Measurements from ENCODE around the gene HARS1. TPM values are rescaled to one million over a fixed set of nuclear protein-coding genes. Genes with fewer than 3 reads are reported as not detected.
"Not testable (repeated sequence)": the region's sequence is repeated elsewhere in the genome, so short reads cannot be mapped to it uniquely, and the experiment has no call there.

Gene HARS1
- total RNA-seq, 2 experiments from 2014 or later = 81.6 to 87.6 TPM

GRCh38 chr5:140674211-140674610 is 17.0 kb downstream of the HARS1 start:
- Mint-ChIP-seq H3K27me3 (ENCODE audit: low read depth) (no peaks in the 10 kb centered on the region), H3K9me3 (ENCODE audit: insufficient read depth) (no peaks in the 10 kb centered on the region), H3K4me3 (no peak overlapping the region), H3K27ac (peak overlapping the region; percentile 18), H3K4me1 (ENCODE audit: low read depth) (peaks cover 4% of the 10 kb centered on the region), H3K36me3 (ENCODE audit: low read depth) (peaks cover 64% of the 10 kb centered on the region)
- DNase-seq = no peak
- ChIA-PET POLR2A (interaction anchor here (1.5 to 2.1 kb wide), 2 partner anchors 17 to 26 kb away, joined by 6 to 7 read pairs; partner anchors contain the start of genes HARS1, HARS2, IK and NDUFA2), CTCF (no interaction called here)
- no peak for ATAC-seq

GRCh38 chr5:140673187-140673976 is 17.8 kb downstream of the HARS1 start, which contains the start of gene DND1:
Gene DND1, minus strand, starts transcription at chr5:140673576. Its CDS starts 34 bp downstream, at chr5:140673542.
- peaks cover 65% of the 10 kb centered on the region for H3K36me3 Mint-ChIP-seq (ENCODE audit: low read depth)
- no peaks in the 10 kb centered on the region for H3K9me3 Mint-ChIP-seq (ENCODE audit: insufficient read depth)
- H3K27me3 Mint-ChIP-seq (ENCODE audit: low read depth) = no peaks in the 10 kb centered on the region
- POLR2A ChIA-PET = no interaction called here
- no peak within 1 kb of the TSS for H3K4me3 Mint-ChIP-seq
- peak; percentile 18 for ATAC-seq
- CTCF ChIA-PET = no interaction called here
- peaks cover 4% of the 10 kb centered on the region for H3K4me1 Mint-ChIP-seq (ENCODE audit: low read depth)
- H3K27ac Mint-ChIP-seq = peak within 1 kb of the TSS; percentile 18
- DNase-seq = no peak

- ChIA-PET POLR2A (interaction anchor here (1.0 kb wide), 2 partner anchors 17 to 28 kb away, joined by 3 read pairs; partner anchors contain the start of gene ZMAT2), CTCF (no interaction called here)
- peaks cover 6% of the 10 kb centered on the region for H3K4me1 Mint-ChIP-seq (ENCODE audit: low read depth)
- no peak overlapping the region for H3K4me3 Mint-ChIP-seq
- H3K27me3 Mint-ChIP-seq (ENCODE audit: low read depth) = no peaks in the 10 kb centered on the region
- peaks cover 67% of the 10 kb centered on the region for H3K36me3 Mint-ChIP-seq (ENCODE audit: low read depth)
- H3K9me3 Mint-ChIP-seq (ENCODE audit: insufficient read depth) = no peaks in the 10 kb centered on the region
- ATAC-seq (no peak), DNase-seq (no peak)
- no peak overlapping the region for H3K27ac Mint-ChIP-seq
Measured at GRCh38 chr5:140672455-140673186, 18.5 kb downstream of the HARS1 start.

- peaks cover 69% of the 10 kb centered on the region for H3K36me3 Mint-ChIP-seq (ENCODE audit: low read depth)
- CTCF ChIA-PET = no interaction called here
- no peaks in the 10 kb centered on the region for H3K9me3 Mint-ChIP-seq (ENCODE audit: insufficient read depth)
- H3K4me3 Mint-ChIP-seq = no peak overlapping the region
- no peaks in the 10 kb centered on the region for H3K27me3 Mint-ChIP-seq (ENCODE audit: low read depth)
- H3K4me1 Mint-ChIP-seq (ENCODE audit: low read depth) = peaks cover 16% of the 10 kb centered on the region
- no peak overlapping the region for H3K27ac Mint-ChIP-seq
- no peak for ATAC-seq
- POLR2A ChIA-PET = interaction anchor here (1.0 kb wide), 2 partner anchors 16 to 29 kb away, joined by 3 read pairs; partner anchors contain the start of gene ZMAT2
- DNase-seq = no peak
Measured at GRCh38 chr5:140671472-140672125, 19.6 kb downstream of the HARS1 start.

- POLR2A ChIA-PET; ATAC-seq; H3K9me3 Mint-ChIP-seq (ENCODE audit: insufficient read depth); H3K27me3 Mint-ChIP-seq (ENCODE audit: low read depth); H3K27ac Mint-ChIP-seq; H3K4me3 Mint-ChIP-seq; CTCF ChIA-PET; DNase-seq: not testable (repeated sequence)
- H3K4me1 Mint-ChIP-seq (ENCODE audit: low read depth) = peaks cover 21% of the 10 kb centered on the region
- H3K36me3 Mint-ChIP-seq (ENCODE audit: low read depth) = peaks cover 67% of the 10 kb centered on the region
Measured at GRCh38 chr5:140671035-140671434, 20.1 kb downstream of the HARS1 start.

GRCh38 chr5:140664359-140665119 is 26.6 kb downstream of the HARS1 start, which contains the start of gene WDR55:
Gene WDR55, plus strand, starts transcription at chr5:140664904. Its CDS starts 9 bp downstream, at chr5:140664913.
- ChIA-PET CTCF (interaction anchor here (0.7 to 3.1 kb wide), 3 partner anchors 11 to 47 kb away, joined by 4 to 13 read pairs (median 5); partner anchors contain the start of genes IK and NDUFA2), POLR2A (interaction anchor here (0.9 to 5.8 kb wide), 10 partner anchors 12 to 942 kb away, joined by 3 to 44 read pairs (median 4); partner anchors contain the start of genes EIF4EBP3, HARS1, HARS2 and IK)
- no peaks in the 10 kb centered on the region for H3K27me3 Mint-ChIP-seq (ENCODE audit: low read depth)
- peak within 1 kb of the TSS; percentile 96 for H3K27ac Mint-ChIP-seq
- H3K36me3 Mint-ChIP-seq (ENCODE audit: low read depth) = peaks cover 75% of the 10 kb centered on the region
- H3K4me3 Mint-ChIP-seq = peak within 1 kb of the TSS; percentile 98
- H3K9me3 Mint-ChIP-seq (ENCODE audit: insufficient read depth) = no peaks in the 10 kb centered on the region
- ATAC-seq (peak; percentile 93), DNase-seq (peak; percentile 97)
- H3K4me1 Mint-ChIP-seq (ENCODE audit: low read depth) = peaks cover 35% of the 10 kb centered on the region

- ATAC-seq (no peak), DNase-seq (no peak)
- POLR2A ChIA-PET = interaction anchor here (0.9 to 5.8 kb wide), 8 partner anchors 11 to 117 kb away, joined by 3 to 44 read pairs (median 4); partner anchors contain the start of genes EIF4EBP3, HARS1, HARS2 and IK
- Mint-ChIP-seq H3K27me3 (ENCODE audit: low read depth) (no peaks in the 10 kb centered on the region), H3K36me3 (ENCODE audit: low read depth) (peaks cover 75% of the 10 kb centered on the region), H3K4me1 (ENCODE audit: low read depth) (peaks cover 35% of the 10 kb centered on the region), H3K27ac (peak overlapping the region; percentile 96), H3K9me3 (ENCODE audit: insufficient read depth) (no peaks in the 10 kb centered on the region), H3K4me3 (peak overlapping the region; percentile 98)
- CTCF ChIA-PET = interaction anchor here (3.1 kb wide), 1 partner anchor 17 kb away, joined by 13 read pairs; the partner anchor contains the start of genes IK and NDUFA2
Measured at GRCh38 chr5:140664030-140664358, 27.2 kb downstream of the HARS1 start.

GRCh38 chr5:140660371-140660770 is 30.8 kb downstream of the HARS1 start:
- H3K36me3 Mint-ChIP-seq (ENCODE audit: low read depth) = peaks cover 71% of the 10 kb centered on the region
- H3K9me3 Mint-ChIP-seq (ENCODE audit: insufficient read depth); DNase-seq; CTCF ChIA-PET; H3K4me3 Mint-ChIP-seq; H3K27me3 Mint-ChIP-seq (ENCODE audit: low read depth); H3K27ac Mint-ChIP-seq; POLR2A ChIA-PET; ATAC-seq: not testable (repeated sequence)
- H3K4me1 Mint-ChIP-seq (ENCODE audit: low read depth) = peaks cover 12% of the 10 kb centered on the region

- ATAC-seq = no peak
- ChIA-PET POLR2A (interaction anchor here (1.3 kb wide), 1 partner anchor 11 kb away, joined by 5 read pairs; the partner anchor contains the start of genes IK and NDUFA2), CTCF (no interaction called here)
- Mint-ChIP-seq H3K27ac (no peak overlapping the region), H3K4me1 (ENCODE audit: low read depth) (peaks cover 4% of the 10 kb centered on the region), H3K36me3 (ENCODE audit: low read depth) (peaks cover 82% of the 10 kb centered on the region), H3K4me3 (no peak overlapping the region), H3K27me3 (ENCODE audit: low read depth) (no peaks in the 10 kb centered on the region), H3K9me3 (ENCODE audit: insufficient read depth) (no peaks in the 10 kb centered on the region)
- no peak for DNase-seq
Measured at GRCh38 chr5:140658870-140659269, 32.3 kb downstream of the HARS1 start.

- ChIA-PET POLR2A (interaction anchor here (0.8 to 2.7 kb wide), 18 partner anchors 8 to 245 kb away, joined by 3 to 44 read pairs (median 8); partner anchors contain the start of genes ANKHD1, APBB3, EIF4EBP3 and HARS1), CTCF (interaction anchor here (0.6 to 2.5 kb wide), 18 partner anchors 8 to 917 kb away, joined by 3 to 16 read pairs (median 4); partner anchors contain the start of genes APBB3, CD14, EIF4EBP3 and TMCO6)
- ATAC-seq (peak; percentile 33), DNase-seq (no peak)
- peaks cover 33% of the 10 kb centered on the region for H3K4me1 Mint-ChIP-seq (ENCODE audit: low read depth)
- H3K27me3 Mint-ChIP-seq (ENCODE audit: low read depth) = no peaks in the 10 kb centered on the region
- peak overlapping the region; percentile 96 for H3K4me3 Mint-ChIP-seq
- peak overlapping the region; percentile 98 for H3K27ac Mint-ChIP-seq
- no peaks in the 10 kb centered on the region for H3K9me3 Mint-ChIP-seq (ENCODE audit: insufficient read depth)
- H3K36me3 Mint-ChIP-seq (ENCODE audit: low read depth) = peaks cover 44% of the 10 kb centered on the region
Measured at GRCh38 chr5:140647042-140647419, 44.1 kb downstream of the HARS1 start.

Measured in activated CD8-positive, alpha-beta T cell treated with anti-CD3 and anti-CD28 coated beads, Interleukin-2, amount 10 ng/mL, durations not matched to agents 7 days and 5 days (primary cell).